Amniotic epithelial cell (primary cell): ENCODE results near the gene KLHDC8A.

Source experiments
- DNase-seq: peaks from one replicate; pipeline ENCODE4 v3.0.0-alpha.2; 2010; ENCODE audit warnings: low read depth

KLHDC8A gene

GRCh38 chr1:205344066-205344928, 12.4 kb downstream of the KLHDC8A start:
- DNase-seq, result no peak

- DNase-seq, result no peak
Measured at GRCh38 chr1:205343431-205344065, 13.2 kb downstream of the KLHDC8A start.

GRCh38 chr1:205342986-205343385, 13.7 kb downstream of the KLHDC8A start:
- no peak for DNase-seq

- DNase-seq, result no peak
Measured at GRCh38 chr1:205340676-205341075, 16.0 kb downstream of the KLHDC8A start.

- peak; percentile 52 for DNase-seq
Measured at GRCh38 chr1:205339717-205340116, 17.0 kb downstream of the KLHDC8A start.

DNA sequence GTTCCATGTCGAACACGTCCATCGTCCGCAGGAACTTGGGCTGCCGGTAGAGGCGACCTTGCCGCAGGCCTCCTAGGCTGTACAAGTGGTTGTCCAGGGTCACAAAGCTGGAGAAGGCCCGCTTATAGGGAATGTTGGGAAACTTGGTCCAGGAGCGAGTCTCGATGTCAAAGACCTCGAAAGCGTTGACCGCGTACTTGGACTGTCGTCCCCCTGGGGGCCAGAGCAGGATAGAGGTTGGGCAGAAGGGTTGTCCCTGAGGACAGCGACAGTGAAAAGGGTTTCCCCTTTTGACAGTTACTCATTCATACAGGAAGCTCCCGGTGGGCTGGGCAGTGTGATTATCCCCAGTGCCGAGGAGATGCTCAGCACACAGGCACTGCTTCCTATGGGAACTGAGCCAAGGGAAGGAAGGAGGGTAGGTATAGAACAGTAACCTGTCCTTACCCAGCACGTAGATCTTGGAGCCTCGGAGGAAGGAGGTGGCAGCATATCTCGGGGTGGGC, 17.5 kb downstream of the KLHDC8A start:
- DNase-seq, result no peak

DNA sequence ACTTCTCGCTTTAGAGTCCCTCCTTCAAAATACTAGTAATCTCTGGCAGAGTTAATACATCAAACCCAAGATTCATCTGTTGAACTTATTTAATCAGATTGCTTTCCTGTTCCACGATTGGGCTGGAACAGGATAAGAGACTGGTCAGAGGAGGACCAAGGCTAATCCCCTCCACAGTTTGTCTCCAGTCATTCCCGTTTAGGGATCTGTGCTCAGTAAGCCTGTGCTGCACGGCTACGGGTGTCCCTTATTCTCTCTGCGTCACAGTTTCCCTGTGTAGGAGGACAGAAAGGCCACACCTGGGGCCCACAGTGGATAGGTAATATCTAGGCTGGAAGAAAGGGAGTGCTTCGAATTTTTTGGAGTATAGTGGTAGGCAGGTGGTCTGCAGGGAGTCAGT, 18.7 kb downstream of the KLHDC8A start:
- DNase-seq, result no peak

DNA sequence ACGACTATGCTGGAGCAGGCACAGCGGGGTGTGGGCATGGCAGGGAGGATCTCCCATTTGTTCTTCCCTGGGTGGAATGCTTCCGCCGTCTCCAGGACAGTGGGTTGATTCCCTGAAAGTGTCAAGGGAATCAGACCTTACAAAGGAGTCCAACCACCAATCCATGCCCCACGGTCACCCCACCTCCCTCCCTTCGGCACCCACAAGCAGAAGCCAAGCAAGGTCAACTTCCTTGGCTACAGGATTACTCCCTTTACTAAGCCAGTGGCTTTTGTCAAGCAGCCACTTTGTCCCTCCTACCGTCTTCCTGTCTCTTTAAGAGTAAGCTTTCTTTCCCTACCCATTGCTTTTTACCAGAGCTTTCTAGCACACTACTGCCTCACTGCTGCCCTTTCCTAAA, 19.2 kb downstream of the KLHDC8A start:
- DNase-seq, result no peak

DNA sequence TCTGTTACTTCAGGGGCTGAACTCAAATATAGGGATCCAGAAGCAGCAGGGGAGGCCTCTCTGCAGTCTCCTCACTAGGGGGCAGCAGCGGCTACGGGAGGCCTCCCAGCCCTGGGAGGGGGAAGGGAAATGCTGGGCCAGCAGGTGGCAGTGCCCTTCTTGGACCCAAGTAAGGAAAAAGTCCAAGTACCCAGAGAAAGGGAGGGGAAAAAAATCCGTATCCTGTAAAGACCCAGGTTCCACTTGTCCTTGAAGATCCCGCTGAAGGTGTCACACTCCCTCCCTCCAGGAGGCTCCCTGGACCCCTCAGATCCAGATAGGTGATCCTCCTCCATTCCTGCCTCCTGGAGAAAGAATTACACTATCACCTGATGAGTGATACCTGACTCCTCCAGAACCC, 21.0 kb downstream of the KLHDC8A start:
- DNase-seq, result peak; percentile 69

DNA sequence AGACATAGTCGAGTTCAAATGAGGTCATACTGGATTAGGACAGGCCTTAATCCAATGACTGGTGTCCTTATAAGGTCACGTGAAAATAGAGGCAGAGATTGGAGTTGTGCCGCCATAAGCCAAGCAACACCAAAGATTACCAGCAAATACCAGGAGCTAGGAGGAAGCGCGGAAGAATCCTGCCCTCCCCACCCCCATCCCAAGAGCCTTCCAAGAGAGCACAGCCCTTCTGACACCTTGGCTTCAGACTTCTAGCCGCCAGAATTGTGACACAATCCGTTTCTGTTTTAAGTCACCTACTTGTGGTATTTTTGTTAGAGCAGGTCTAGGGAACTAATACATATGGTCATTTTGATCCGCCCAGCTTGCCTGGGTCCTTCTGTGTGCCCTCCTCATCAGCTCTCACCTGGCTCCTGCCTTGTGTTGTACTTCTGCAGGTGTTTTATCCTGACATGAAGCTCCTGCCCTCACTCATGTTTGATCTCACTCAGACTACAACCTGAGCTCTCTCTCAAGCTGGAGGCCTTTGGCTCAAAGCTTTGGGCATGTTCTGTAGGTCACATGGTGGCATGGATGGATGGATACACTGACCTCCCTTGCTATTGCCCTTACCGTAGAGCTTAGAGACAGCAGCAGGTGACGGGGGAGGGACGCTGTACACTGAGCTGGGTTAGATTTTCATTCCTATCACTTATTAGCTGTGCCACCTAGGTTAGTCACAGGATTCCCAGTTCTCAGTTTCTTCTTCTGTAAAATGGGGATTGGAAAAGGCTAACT, 24.5 kb downstream of the KLHDC8A start:
- no peak for DNase-seq

GRCh38 chr1:205330150-205330549, 26.6 kb downstream of the KLHDC8A start:
- no peak for DNase-seq

DNA sequence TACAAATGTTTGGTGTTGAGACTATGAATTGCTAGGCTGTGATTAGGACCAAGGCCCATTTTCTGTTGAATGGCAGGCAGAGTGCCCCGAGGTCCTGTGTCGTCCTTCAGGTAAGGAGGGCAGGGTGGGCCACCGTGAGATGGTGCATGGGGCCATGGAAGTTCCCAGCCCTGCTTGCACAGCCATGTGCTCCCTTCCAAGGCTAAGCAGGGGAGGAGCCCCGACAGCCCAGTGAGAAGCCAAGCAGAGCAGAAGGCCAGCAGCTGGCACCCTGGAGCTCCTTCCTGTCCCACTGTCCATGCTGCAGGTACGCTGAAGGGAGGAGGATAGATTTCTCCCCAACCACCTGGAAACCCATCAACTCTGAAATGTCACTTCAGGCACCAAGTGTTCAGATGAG, 27.0 kb downstream of the KLHDC8A start:
- no peak for DNase-seq

DNA sequence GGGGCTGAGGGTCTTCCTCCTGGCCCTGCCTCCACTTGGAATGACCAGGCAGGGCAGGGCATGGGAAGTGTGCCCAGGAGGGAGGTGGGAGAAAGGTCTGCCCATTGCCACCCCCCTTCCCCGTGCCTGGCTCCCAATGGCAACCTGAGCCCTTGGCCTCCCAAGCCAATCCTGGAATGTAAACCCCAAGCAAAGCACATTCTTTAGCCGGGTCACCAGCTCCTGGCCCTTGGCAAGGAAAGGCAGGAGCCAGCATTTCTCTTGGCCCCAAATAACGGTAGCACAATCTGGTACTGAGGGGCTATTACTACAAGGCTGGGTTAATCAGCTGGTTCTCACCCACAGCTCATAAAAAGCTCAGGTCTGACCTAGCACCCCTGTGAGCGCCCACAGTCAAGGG, 28.2 kb downstream of the KLHDC8A start:
- no peak for DNase-seq

- DNase-seq, result no peak
Measured at GRCh38 chr1:205326812-205327466, 29.8 kb downstream of the KLHDC8A start.

- DNase-seq, result peak; percentile 76
Measured at GRCh38 chr1:205325334-205325884, 31.3 kb downstream of the KLHDC8A start.

- DNase-seq, result peak; percentile 35
Measured at GRCh38 chr1:205324781-205325180, 31.9 kb downstream of the KLHDC8A start.

DNA sequence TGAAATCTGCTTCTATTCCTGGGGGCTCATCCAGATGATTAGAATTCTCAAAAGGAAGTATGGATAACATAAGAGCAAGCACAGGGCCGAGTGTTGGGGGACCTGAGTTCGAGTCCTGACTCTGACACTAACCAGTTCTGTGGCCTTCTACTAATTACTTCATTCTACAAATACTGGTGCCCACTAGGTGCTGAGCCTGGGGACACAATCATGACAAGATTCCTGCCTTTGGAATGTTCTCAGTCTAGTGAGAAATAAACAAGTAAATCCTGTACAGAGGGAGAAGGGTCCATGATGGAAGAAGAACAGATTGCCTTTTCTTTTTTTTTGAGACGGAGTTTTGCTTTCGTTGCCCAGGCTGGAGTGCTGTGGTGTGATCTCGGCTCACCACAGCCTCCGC, 32.9 kb downstream of the KLHDC8A start:
- no peak for DNase-seq

DNA sequence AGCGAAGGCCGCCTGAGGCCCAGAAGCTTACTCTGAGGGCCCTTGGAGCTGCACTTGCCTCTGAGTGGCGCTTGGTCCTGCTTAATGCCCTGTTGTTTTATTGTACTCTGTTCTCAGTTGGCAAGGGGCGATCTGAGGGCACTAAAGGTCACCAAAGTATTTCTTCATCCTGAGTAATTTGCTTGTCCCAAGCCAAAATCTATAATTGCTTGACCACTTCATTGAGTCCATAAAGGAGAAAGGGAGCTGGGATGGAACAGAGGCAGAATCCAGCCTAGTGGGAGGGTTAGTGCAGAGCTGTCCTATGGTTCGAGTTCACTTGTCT, 34.8 kb downstream of the KLHDC8A start:
- no peak for DNase-seq

DNA sequence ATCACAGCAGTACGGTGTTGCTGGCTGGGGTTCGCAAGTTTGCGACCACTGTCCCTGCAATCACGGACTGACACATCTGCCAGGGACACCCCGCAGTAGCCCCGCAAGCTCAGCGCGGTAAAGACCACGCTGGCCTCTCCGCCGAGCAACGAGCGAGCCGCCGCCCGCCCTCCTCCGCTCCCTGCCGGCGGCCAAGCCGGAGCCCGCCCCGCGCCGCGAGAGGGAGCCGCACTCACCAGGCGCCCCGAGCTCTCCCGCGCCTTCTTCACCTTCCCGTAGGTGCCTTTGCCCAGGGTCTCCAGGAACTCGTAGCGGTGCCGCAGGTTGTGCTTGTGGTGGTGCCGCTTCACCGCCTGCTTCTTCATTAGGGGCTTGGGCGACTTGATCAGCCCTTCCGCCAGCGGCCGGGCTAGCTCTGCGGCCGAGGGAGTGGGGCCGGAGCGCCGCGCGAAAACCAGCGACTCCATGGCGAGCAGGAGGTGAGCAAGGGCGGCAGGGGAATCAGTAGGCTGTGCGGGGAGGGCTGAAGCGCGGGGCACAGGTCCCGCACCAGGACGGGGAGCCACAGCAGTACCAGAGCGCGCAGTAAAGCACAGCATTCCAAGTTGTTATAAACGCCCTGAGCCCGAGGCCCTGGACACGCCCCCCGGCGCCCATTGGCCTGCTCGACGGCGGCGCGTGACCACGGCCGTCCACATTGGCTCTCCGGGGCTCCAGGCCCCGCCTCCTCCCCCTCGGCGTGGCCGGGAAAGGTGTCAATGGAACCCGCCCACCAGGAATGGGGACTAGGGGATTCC, 35.4 kb downstream of the KLHDC8A start, which contains the start of gene NUAK2:
Gene NUAK2, minus strand, starts transcription at position 584 of the 797 bp plus-strand sequence. Its CDS starts 117 bp downstream, at position 467.
- DNase-seq, result peak; percentile 83

- peak; percentile 84 for DNase-seq
Measured at GRCh38 chr1:205319081-205320018, 37.4 kb downstream of the KLHDC8A start.
